Measurements from ENCODE around the gene GFRAL. TPM values are rescaled to one million over a fixed set of nuclear protein-coding genes. Genes with fewer than 3 reads are reported as not detected.

Gene GFRAL
- total RNA-seq, 1 experiment from 2014 or later: not detected

GRCh38 chr6:55445648-55446204 is 118.5 kb downstream of the GFRAL start:
- no peak for ATAC-seq
- intact Hi-C loops (cut with micrococcal nuclease): loop anchor here (1.0 to 10.0 kb wide), 5 partner anchors 82 to 849 kb away; no protein-coding TSS in a partner anchor
- no peaks in the 10 kb centered on the region for H3F3A ChIP-seq (ENCODE audit: low read length, unreplicated experiment)
- H3K9me3 ChIP-seq (ENCODE audit: low read length): no peaks in the 10 kb centered on the region
- H3K4me3 ChIP-seq (ENCODE audit: low read length): no peak overlapping the region
- H4K20me1 ChIP-seq (ENCODE audit: low read length): no peaks in the 10 kb centered on the region
- H3K4me2 ChIP-seq (ENCODE audit: low read length): no peak overlapping the region
- DNase-seq: peak; percentile 58
- ChIA-PET CTCF (interaction anchor here (1.2 to 1.4 kb wide), 3 partner anchors 169 to 496 kb away, joined by 3 to 9 read pairs (median 4); no protein-coding TSS in a partner anchor), POLR2A (ENCODE audit: unreplicated experiment) (no interaction called here)
- TF ChIP-seq CTCF (conservative IDR thresholded peaks at IDR 0.05; ENCODE audit: low read depth, low read length) (peak; percentile 80), EZH2phosphoT487 (IDR thresholded peaks at IDR 0.05; ENCODE audit: borderline replicate concordance, low read length) (no peak), EZH2 (IDR thresholded peaks at IDR 0.05; ENCODE audit: low read length, unreplicated experiment) (no peak)
- no peak overlapping the region for H3K9ac ChIP-seq (ENCODE audit: low read length)
- no peaks in the 10 kb centered on the region for H3K36me3 ChIP-seq (ENCODE audit: low read depth, low read length)
- no TSS peak for BruUV-seq (replicated peaks)
- H3K27me3 ChIP-seq (ENCODE audit: low read length): peaks cover 9% of the 10 kb centered on the region
- no peaks in the 10 kb centered on the region for H3K4me1 ChIP-seq (ENCODE audit: insufficient read depth, low read length)
- H2AFZ ChIP-seq (ENCODE audit: low read length): no peak overlapping the region
- no peaks in the 10 kb centered on the region for H3K9me2 ChIP-seq (replicated peaks; ENCODE audit: low read length)
- no peak overlapping the region for H3K27ac ChIP-seq (ENCODE audit: low read length)
- no peaks in the 10 kb centered on the region for H3K79me2 ChIP-seq (ENCODE audit: low read length)

- no peak overlapping the region for H3K9ac ChIP-seq (ENCODE audit: low read length)
- POLR2A ChIA-PET (ENCODE audit: unreplicated experiment): no interaction called here
- H2AFZ ChIP-seq (ENCODE audit: low read length): no peak overlapping the region
- no peak for DNase-seq
- H3K4me1 ChIP-seq (ENCODE audit: insufficient read depth, low read length): no peaks in the 10 kb centered on the region
- no peak overlapping the region for H3K27ac ChIP-seq (ENCODE audit: low read length)
- no peaks in the 10 kb centered on the region for H4K20me1 ChIP-seq (ENCODE audit: low read length)
- no TSS peak for BruUV-seq (replicated peaks)
- intact Hi-C loops (cut with micrococcal nuclease): loop anchor here (5.0 to 10.0 kb wide), 3 partner anchors 79 to 847 kb away; no protein-coding TSS in a partner anchor
- H3K36me3 ChIP-seq (ENCODE audit: low read depth, low read length): no peaks in the 10 kb centered on the region
- no peak for TF ChIP-seq EZH2phosphoT487 (IDR thresholded peaks at IDR 0.05; ENCODE audit: borderline replicate concordance, low read length)
- TF ChIP-seq CTCF (conservative IDR thresholded peaks at IDR 0.05; ENCODE audit: low read depth, low read length): no peak
- TF ChIP-seq EZH2 (IDR thresholded peaks at IDR 0.05; ENCODE audit: low read length, unreplicated experiment): no peak
- no peaks in the 10 kb centered on the region for H3K79me2 ChIP-seq (ENCODE audit: low read length)
- no peak for ATAC-seq
- no peak overlapping the region for H3K4me3 ChIP-seq (ENCODE audit: low read length)
- no peak overlapping the region for H3K4me2 ChIP-seq (ENCODE audit: low read length)
- H3K9me2 ChIP-seq (replicated peaks; ENCODE audit: low read length): no peaks in the 10 kb centered on the region
- H3K9me3 ChIP-seq (ENCODE audit: low read length): no peaks in the 10 kb centered on the region
- CTCF ChIA-PET: no interaction called here
- H3K27me3 ChIP-seq (ENCODE audit: low read length): no peaks in the 10 kb centered on the region
- no peaks in the 10 kb centered on the region for H3F3A ChIP-seq (ENCODE audit: low read length, unreplicated experiment)
Observed at GRCh38 chr6:55447891-55448290, 120.6 kb downstream of the GFRAL start.

GRCh38 chr6:55448451-55448850 is 121.2 kb downstream of the GFRAL start:
- intact Hi-C loops (cut with micrococcal nuclease): loop anchor here (5.0 to 10.0 kb wide), 3 partner anchors 79 to 846 kb away; no protein-coding TSS in a partner anchor
- CTCF ChIA-PET: no interaction called here
- H2AFZ ChIP-seq (ENCODE audit: low read length): no peak overlapping the region

More at GRCh38 chr6:55448451-55448850, 121.2 kb downstream of the GFRAL start:
- Histone ChIP-seq H3F3A (ENCODE audit: low read length, unreplicated experiment) (no peaks in the 10 kb centered on the region), H3K9me3 (ENCODE audit: low read length) (no peaks in the 10 kb centered on the region), H3K4me3 (ENCODE audit: low read length) (no peak overlapping the region), H3K4me2 (ENCODE audit: low read length) (no peak overlapping the region), H3K27me3 (ENCODE audit: low read length) (no peaks in the 10 kb centered on the region), H3K27ac (ENCODE audit: low read length) (no peak overlapping the region), H4K20me1 (ENCODE audit: low read length) (no peaks in the 10 kb centered on the region), H3K4me1 (ENCODE audit: insufficient read depth, low read length) (no peaks in the 10 kb centered on the region), H3K79me2 (ENCODE audit: low read length) (no peaks in the 10 kb centered on the region), H3K36me3 (ENCODE audit: low read depth, low read length) (no peaks in the 10 kb centered on the region), H3K9me2 (replicated peaks; ENCODE audit: low read length) (no peaks in the 10 kb centered on the region), H3K9ac (ENCODE audit: low read length) (no peak overlapping the region)
- DNase-seq: no peak
- BruUV-seq (replicated peaks): no TSS peak
- POLR2A ChIA-PET (ENCODE audit: unreplicated experiment): no interaction called here
- ATAC-seq: no peak
- no peak for TF ChIP-seq CTCF (conservative IDR thresholded peaks at IDR 0.05; ENCODE audit: low read depth, low read length)
- no peak for TF ChIP-seq EZH2phosphoT487 (IDR thresholded peaks at IDR 0.05; ENCODE audit: borderline replicate concordance, low read length)
- TF ChIP-seq EZH2 (IDR thresholded peaks at IDR 0.05; ENCODE audit: low read length, unreplicated experiment): no peak

Measured in PC-3 (cell line).